ENCODE results near the gene CCDC57. TPM values are rescaled to one million over a fixed set of nuclear protein-coding genes. Genes with fewer than 3 reads are reported as not detected.
"Not testable (repeated sequence)": the region's sequence is repeated elsewhere in the genome, so short reads cannot be mapped to it uniquely, and the experiment has no call there.

The CCDC57 gene
- total RNA-seq = 56.9 TPM

- no peak for DNase-seq (ENCODE audit: low spot score)
These were observed at the start of gene CCDC57 for GRCh38 chr17:82212331-82213250. CCDC57 (minus strand) TSS chr17:82212842; CDS start chr17:82201944, 10,898 bp downstream.

DNA sequence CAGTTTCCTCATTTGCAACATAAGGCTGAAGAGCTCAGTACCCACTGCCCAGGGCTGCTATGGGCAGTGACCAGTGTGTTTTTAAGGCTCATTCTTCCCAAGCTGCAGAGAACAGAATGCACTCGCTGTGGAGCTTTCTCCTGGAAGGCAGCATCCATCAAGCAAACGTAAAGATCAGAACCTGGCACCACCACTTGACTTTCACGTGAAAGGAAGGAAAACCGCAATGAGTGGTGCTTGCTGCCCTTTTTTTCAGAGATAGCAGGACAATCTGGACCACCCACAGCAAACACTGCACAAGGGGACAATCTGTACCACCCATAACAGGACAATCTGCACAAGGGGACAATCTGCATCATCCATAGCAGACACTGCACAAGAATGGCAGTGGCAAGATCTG lies 49.7 kb upstream of the CCDC57 start:
- DNase-seq (ENCODE audit: low spot score) = no peak

- not testable (repeated sequence) for DNase-seq (ENCODE audit: low spot score)
These were observed 47.6 kb upstream of the CCDC57 start for GRCh38 chr17:82259972-82260961.

DNA sequence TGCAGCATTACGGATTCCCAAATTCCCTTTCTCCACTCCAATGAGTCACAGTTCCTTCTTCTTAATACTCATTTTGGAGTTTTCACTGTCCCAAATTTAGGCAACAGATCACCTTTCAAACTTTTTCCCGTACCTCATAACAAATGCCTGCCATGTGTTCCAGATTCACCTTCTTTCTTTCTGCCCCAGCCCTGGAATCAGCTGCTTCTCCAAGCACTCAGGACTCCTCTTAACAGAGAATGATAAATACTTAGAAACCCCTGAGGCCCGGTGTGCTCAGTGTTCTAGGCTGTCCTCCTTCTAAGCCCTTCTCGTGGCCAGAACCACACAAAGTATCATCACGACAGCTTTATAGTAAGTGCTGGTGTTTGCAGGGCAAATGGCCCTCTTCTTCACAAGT lies 45.9 kb upstream of the CCDC57 start:
- no peak for DNase-seq (ENCODE audit: low spot score)

DNA sequence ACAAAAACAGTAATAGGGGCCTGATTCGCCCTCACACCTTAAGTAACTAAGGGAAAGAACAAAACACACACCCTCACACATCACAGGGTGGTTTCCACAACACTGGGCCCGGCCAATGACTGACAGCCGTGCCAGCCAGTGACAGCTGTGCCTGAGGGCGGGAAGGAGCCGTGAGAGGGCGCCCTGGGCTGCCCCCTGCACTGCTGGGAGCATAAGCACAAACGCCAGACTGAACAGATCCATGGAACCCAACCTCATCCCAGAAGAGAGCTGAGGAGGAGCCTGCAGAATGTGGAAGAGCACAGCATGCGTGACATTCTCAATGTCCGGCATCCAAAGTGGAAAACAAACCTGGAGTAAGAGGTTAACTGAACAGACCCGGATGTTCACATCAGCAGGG lies 44.8 kb upstream of the CCDC57 start:
- no peak for DNase-seq (ENCODE audit: low spot score)

DNA sequence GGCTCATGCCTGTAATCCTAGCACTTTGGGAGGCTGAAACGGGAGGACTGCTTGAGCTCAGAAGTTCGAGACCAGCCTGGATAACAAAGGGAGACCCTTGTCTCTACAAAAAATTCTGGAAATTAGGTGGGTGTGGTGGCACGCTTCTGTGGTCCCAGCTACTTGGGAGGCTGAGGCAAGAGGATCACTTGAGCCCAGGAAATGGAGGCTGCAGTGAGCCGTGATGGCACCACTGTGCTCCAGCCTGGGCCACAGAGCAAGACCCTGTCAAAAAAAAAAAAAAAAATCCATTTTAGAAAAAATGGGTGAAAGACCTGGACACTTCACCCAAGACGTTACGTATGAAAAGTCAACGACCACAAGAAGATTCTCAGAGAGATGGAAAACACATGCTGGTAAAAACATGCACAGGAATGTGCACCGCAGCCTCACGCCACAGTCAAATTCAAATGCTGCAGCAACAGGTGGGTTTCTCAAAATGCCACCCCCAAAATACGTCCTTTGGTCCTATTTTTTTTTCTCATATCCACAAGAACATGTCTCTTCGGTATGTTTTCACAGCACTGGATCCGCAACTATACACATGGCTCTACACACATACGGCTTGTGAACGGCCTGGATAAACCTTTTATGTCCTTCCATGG lies 43.7 kb upstream of the CCDC57 start:
- no peak for DNase-seq (ENCODE audit: low spot score)

DNA sequence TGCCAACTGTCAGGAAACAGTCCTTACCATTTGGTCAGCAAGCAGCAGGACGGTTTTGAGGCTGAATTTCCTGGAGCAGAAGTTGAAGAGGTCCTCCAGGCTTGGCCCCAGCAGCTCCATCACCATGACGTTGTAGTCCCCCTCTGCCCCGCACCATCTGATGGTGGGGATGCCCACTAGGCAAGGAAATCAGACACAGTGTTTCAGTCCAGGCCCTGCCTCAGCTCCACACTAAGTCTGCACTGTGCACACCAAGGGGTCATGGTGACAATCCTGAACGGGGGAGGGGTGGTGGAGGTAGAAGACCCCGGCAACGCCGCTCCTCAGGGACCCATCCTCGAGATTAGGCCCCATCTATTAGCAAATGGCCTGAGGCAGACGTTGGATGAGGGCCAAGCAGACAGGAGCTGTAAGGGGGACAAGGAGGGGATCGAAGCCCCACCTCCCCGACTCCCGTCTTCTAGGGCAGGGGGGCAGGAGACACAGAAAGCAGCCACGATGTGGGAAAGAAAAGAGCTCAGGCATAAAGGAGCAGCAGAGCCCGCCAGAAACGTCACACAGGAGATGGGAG lies 42.8 kb upstream of the CCDC57 start:
- no peak for DNase-seq (ENCODE audit: low spot score)

- DNase-seq (ENCODE audit: low spot score) = not testable (repeated sequence)
These were observed 42.1 kb upstream of the CCDC57 start for GRCh38 chr17:82254746-82255145.

DNA sequence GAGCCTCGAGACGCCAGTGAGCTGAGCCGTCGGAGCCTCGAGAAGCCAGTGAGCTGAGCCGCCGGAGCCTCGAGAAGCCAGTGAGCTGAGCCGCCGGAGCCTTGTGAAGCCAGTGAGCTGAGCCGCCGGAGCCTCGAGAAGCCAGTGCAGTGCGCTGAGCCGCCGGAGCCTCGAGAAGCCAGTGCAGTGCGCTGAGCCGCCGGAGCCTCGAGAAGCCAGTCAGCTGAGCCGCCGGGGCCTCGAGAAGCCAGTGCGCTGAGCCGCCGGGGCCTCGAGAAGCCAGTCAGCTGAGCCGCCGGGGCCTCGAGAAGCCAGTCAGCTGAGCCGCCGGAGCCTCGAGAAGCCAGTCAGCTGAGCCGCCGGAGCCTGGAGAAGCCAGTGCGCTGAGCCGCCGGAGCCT lies 41.5 kb upstream of the CCDC57 start:
- DNase-seq (ENCODE audit: low spot score) = not testable (repeated sequence)

- DNase-seq (ENCODE audit: low spot score) = no peak
These were observed 40.5 kb upstream of the CCDC57 start for GRCh38 chr17:82253179-82253544.

DNA sequence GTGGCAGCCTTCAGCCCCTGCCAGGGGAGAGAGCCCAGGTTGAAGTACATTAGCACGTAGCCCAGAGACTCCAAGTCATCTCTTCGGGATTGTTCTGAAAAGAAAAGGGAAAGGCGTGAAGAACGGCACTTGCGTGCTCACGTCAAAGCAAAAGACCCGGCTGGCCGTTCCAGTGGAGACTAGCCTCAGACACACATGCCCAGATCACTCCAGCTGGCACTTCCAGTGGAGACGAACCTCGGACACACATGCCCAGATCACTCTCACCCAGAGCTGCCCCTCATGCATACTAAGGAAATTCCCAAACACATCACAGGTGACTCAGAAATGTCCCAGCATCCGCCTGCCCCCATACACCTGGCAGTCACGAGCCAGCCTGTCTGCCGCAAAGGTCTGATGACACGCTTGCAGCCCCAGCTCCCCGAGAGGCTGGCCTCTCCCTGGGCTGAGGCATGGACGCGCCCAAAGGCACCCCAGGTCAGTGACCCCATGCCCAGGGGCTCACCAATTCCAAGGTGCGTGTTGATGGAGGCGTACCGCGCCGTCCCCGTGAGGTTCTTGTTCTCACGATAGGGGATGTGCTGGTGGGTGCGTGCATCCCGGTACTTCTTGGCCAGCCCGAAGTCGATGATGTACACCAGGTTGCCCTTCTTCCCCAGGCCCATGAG lies 40.0 kb upstream of the CCDC57 start:
- no peak for DNase-seq (ENCODE audit: low spot score)

- DNase-seq (ENCODE audit: low spot score) = no peak
These were observed 38.3 kb upstream of the CCDC57 start for GRCh38 chr17:82250868-82251500.

- DNase-seq (ENCODE audit: low spot score) = no peak
These were observed 37.4 kb upstream of the CCDC57 start for GRCh38 chr17:82249896-82250581.

DNA sequence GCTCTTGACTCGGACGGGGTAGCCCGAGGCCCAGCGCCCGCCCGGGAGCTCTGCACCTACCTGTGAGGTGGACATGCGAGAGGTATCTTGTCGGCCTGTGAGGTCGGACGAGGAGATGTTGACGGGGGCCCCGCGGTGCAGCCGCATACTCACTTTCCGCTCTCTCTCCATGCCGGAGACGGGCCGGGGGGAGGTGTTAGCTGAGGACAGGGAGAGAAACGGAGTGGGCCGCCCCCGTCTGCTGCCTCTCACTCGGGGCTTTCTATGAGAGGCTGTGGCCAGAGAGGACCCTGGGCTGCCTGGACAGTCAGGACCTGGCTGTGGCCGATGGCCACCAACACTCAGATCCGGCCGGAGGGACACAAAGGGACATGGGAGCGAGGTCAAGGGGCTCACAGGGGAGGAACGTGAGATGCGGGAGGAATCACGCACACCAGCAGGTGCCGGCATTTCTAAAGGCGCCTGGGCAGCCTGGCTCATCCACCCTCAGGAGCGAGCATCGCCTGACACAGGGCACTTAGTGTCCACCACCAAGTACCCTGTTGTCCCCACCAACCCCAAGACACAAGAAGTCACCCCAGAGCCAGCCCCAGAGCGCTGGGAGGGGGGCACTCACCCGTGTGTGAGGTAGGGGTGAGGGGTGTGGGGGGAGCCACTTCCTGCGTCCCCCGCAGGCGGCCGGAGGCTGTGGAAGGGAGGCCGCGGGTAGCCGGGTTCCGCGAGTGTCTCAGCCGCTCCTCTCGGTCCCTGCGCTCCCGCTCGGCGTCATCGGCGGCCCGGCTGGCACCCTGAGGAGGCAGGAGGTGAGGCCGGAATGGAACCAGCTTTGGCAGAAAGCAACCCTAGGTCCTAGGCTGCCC lies 36.4 kb upstream of the CCDC57 start:
- DNase-seq (ENCODE audit: low spot score) = no peak

DNA sequence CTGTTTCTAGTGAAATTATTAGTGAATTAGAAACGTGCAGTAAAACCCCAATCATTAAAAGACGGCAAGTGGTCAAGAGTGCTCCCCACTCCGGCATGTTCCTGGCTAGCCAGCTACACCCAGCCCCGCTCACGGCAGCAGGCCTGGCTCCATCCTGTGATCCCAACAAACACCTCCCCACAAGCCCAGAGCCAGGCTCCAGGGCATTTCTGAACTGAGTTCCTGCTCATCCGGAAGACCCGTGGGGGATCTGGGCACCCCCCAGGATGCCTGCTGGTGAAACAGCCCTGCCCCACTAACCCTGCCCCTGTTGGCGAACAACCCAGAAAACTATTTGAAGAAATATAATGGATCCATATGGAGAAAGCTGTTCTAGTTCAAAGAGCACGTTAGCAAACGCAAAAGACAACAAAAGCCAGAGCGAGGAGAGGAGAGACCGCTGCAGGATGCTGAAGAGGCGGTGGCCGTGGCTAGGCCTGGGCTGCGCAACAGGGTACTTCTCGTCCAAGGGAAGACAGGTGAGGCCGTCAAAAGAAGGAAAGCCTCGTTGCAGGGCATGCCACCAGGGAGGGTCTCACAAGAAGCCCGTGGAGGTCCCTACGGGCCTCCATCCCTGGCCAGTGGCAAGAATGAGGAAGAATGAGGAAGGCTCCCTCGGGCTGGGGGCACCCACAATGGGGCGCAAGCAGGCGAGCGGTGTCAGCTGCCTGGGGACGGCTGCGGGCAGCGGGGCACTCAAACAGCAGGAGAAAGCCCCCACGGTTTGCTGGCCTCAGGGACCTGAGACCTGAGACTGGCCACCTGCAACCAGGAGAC lies 35.4 kb upstream of the CCDC57 start:
- no peak for DNase-seq (ENCODE audit: low spot score)

GRCh38 chr17:82247182-82247823 lies 34.7 kb upstream of the CCDC57 start:
- no peak for DNase-seq (ENCODE audit: low spot score)

DNA sequence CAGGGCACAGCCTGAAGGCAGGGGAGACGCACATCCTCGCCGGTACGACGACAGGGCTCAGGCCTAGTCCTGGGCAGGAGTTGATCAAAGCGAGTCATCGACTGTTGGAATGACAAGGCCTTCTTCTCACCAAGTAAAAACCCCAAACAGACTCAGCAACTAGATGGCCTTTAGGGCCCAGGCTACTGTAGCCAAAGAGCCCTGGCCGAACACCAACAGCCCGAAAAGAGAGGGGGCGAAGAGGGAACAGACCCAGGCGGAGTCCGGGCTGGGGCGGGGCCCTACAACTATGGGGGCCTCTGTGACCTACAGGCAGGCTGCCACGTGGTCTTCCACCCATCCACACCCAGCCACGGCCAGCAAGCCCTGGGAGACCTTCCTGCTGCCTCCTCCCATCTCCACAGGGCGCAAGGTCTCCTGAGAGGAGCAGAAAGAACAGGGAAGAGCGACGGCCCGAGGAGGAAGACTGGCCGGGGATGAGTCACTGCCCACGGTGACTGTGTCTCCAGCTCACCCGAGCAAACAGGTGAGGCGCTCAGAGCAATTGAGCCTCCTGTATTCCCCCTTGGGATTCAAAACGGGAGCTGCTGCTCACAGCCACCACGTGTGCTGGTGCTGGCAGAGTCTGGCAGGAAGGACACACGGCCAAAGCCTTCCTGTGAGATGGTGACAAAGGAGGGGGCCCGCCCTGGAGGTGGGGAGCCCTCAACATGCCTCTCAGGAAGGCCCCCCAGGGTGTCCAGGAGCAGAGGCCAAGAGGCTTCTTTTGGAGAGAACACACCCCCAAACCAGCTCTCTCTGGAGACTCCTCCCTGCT lies 33.9 kb upstream of the CCDC57 start:
- DNase-seq (ENCODE audit: low spot score) = peak; percentile 73

All from mucosa of gallbladder (tissue), 1 donor.